HEK293T (cell line): ENCODE results near the gene DRAM1.

Source experiments
- ARNT ChIP-seq: fragments of 450-650 bp; IDR thresholded peaks from 2 replicates; pipeline ENCODE4 v1.6.1; 2017; ENCODE audit warnings: mild to moderate bottlenecking
- FOXK2 ChIP-seq: fragments of 450-650 bp; IDR thresholded peaks from 2 replicates; pipeline ENCODE4 v1.6.1; 2016; ENCODE audit warnings: mild to moderate bottlenecking
- HDGF ChIP-seq: fragments of 450-650 bp; IDR thresholded peaks from 2 replicates; pipeline ENCODE4 v1.6.1; 2017; ENCODE audit warnings: antibody characterized with exemption, borderline replicate concordance

GRCh38 chr12:101947316-101947715 lies 69.9 kb downstream of the DRAM1 start:
- TF ChIP-seq ARNT, result no peak
- TF ChIP-seq HDGF, result no peak
- TF ChIP-seq FOXK2, result no peak
